GM23248 (cell line): ENCODE measurements around the gene HDAC3.

Source experiments
- EZH2 ChIP-seq: fragments of 200-600 bp; sonication (generic); IDR thresholded peaks from 2 replicates; pipeline ENCODE4 v1.6.1; 2018; ENCODE audit warnings: antibody characterized with exemption, mild to moderate bottlenecking; ENCODE audit not compliant: insufficient read depth, poor library complexity, severe bottlenecking
- EZH2phosphoT487 ChIP-seq: fragments of 200-600 bp; sonication (generic); IDR thresholded peaks from 2 replicates; pipeline ENCODE4 v1.6.1; 2018; ENCODE audit warnings: antibody characterized with exemption, moderate library complexity, mild to moderate bottlenecking, low read depth; ENCODE audit not compliant: insufficient read depth

DNA sequence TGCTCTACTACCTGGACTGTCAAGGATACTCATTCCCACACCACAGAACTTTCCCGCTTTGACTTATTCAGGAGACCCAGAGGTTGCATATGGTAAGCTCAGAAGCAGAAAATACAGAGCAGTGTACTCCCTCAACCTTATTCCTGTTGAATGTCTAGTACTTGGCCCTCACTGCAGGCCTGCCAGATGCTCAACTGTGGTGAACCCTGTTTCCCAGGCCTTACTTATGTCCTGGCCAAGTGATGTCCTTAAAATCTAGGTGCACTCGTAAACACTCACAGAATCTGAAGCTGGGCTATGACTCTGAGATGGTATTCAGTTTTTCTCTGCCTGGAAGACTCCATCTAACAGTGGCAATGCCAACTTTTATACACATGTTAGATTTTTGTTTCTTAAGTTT, 38.8 kb downstream of the HDAC3 start:
- TF ChIP-seq EZH2 (no peak), EZH2phosphoT487 (no peak)
